Effector memory CD8-positive, alpha-beta T cell (primary cell): ENCODE results near the gene ALX3.

Source experiments
- ATAC-seq: fragments of 150-1000 bp; cut with Tn5 transposase; replicated peaks from 2 replicates; pipeline ENCODE4 v1.10.0; 2021; ENCODE audit warnings: mild to moderate bottlenecking, moderate library complexity
- DNase-seq, 3 experiments: peaks; one replicate each; pipeline ENCODE4 v3.0.0; 2021
- H3K27ac Mint-ChIP-seq, 2 donors: one replicate each; pipeline ENCODE4 v1.8.0; 2022; ENCODE audit warnings: mild to moderate bottlenecking in 2 of 2, mixed read lengths in 2 of 2, moderate library complexity in 2 of 2
- H3K27me3 Mint-ChIP-seq, 2 donors: one replicate each; pipeline ENCODE4 v1.8.0; 2022; ENCODE audit warnings: mixed read lengths in 2 of 2
- H3K36me3 Mint-ChIP-seq: one replicate; pipeline ENCODE4 v1.8.0; 2022; ENCODE audit warnings: mild to moderate bottlenecking, moderate library complexity, mixed read lengths; ENCODE audit not compliant: insufficient read depth
- H3K4me1 Mint-ChIP-seq, 2 donors: one replicate each; pipeline ENCODE4 v1.8.0; 2022; ENCODE audit warnings: low read depth in 2 of 2, mixed read lengths in 2 of 2
- H3K4me3 Mint-ChIP-seq, 2 donors: one replicate each; pipeline ENCODE4 v1.8.0; 2022; ENCODE audit warnings: mild to moderate bottlenecking in 2 of 2, mixed read lengths in 2 of 2, moderate library complexity in 2 of 2
- H3K9me3 Mint-ChIP-seq, 2 donors: one replicate each; pipeline ENCODE4 v1.8.0; 2022; ENCODE audit warnings: mixed read lengths in 2 of 2

ALX3 gene

DNA sequence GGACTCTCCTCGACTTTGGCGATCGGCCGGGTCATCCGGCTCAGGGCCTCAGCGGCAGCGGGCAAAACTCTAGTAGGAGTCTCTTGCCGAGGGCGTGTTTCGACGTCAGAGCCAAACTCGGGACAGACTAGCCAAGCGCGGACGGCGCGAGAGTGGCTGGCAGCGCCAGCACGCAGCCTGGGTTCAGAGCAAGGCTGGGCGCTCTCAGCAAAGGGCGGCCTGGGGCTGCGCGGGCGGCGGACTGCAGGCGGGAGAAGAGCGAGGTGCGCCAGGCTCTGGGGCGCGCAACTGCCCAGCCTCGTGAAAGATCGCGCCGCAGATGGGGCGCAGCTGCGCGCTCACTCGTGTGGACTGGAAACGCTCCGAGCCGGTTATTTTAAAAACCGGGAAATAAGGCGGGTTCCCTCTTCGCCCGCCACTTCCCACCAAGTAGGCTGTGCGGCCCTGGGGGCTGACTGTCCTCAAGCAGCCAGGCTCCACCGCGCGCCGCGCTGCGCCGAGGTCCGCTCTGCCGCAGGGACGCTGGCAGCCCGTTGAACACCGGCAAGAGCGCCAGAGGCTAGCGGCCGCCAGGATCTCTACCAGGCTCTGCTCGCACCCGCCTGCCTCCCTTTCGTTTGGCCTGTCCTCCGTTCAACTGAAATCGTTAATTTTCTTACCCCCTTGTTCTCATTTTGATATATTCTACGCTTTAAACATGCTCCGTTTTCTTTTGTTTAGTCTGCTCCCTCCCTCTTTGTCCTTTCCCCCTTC, 2.4 kb downstream of the ALX3 start:
- peak; percentile 16 for ATAC-seq
- peaks cover 52 to 85% of the 10 kb centered on the region in 2 donors for H3K27me3 Mint-ChIP-seq
- peak overlapping the region; percentile 70 to 76 for H3K4me3 Mint-ChIP-seq
- peaks cover 3% of the 10 kb centered on the region for H3K36me3 Mint-ChIP-seq
- no peaks in the 10 kb centered on the region for H3K9me3 Mint-ChIP-seq
- H3K4me1 Mint-ChIP-seq: peaks cover 7 to 11% of the 10 kb centered on the region in 2 donors
- DNase-seq: no peak
- H3K27ac Mint-ChIP-seq: no peak overlapping the region

DNA sequence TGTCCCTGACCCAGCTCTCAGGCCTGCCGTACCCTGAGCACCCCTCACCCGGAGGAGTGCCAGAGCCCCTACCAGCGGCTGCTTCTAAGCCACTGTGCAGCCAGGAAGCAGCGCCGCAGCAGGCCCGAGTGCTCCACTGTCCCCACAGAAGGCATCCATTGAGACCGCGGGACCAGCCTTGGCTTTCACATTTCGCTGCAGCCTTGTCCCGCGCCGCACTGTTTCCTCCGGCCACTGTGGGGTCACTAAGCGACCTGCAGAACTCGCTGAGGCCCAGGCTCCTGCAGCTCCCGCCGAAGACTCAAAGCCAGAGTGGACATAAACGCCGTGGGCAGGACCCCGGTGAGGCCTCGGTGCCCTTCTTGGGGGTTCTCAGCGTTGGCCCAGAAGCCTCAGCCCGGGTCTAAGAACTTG, 3.0 kb downstream of the ALX3 start:
- Mint-ChIP-seq H3K36me3 (peaks cover 3% of the 10 kb centered on the region), H3K4me3 (peak overlapping the region; percentile 37 to 70), H3K27ac (no peak overlapping the region), H3K4me1 (peaks cover 7 to 11% of the 10 kb centered on the region in 2 donors), H3K27me3 (peaks cover 46 to 79% of the 10 kb centered on the region in 2 donors), H3K9me3 (no peaks in the 10 kb centered on the region)
- peak in 1 of 3 experiments; percentile 8 for DNase-seq
- no peak for ATAC-seq

DNA sequence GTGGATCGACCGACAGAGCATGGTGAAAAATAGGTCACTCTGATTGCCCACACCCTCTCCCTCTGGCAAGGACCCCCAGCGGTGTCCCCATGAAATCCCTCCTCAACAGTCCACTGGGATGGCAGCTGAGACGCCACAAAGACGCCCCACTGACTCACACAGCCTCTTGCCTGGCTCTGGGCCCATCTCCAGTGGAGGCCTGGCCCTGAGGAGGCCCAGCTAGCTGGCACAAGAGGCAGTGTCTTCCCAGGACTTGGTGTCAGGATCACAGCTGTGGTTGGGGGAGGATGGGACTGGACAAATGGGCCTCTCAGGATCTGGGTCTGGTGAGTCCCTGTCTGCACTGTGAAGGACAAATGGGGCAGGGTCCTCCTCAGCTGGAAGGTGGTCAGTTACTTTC, 4.6 kb downstream of the ALX3 start:
- Mint-ChIP-seq H3K27me3 (peaks cover 30 to 63% of the 10 kb centered on the region in 2 donors), H3K4me1 (peaks cover 7 to 10% of the 10 kb centered on the region in 2 donors), H3K9me3 (no peaks in the 10 kb centered on the region), H3K27ac (no peak overlapping the region), H3K4me3 (no peak overlapping the region), H3K36me3 (peaks cover 3% of the 10 kb centered on the region)
- DNase-seq (no peak), ATAC-seq (no peak)

DNA sequence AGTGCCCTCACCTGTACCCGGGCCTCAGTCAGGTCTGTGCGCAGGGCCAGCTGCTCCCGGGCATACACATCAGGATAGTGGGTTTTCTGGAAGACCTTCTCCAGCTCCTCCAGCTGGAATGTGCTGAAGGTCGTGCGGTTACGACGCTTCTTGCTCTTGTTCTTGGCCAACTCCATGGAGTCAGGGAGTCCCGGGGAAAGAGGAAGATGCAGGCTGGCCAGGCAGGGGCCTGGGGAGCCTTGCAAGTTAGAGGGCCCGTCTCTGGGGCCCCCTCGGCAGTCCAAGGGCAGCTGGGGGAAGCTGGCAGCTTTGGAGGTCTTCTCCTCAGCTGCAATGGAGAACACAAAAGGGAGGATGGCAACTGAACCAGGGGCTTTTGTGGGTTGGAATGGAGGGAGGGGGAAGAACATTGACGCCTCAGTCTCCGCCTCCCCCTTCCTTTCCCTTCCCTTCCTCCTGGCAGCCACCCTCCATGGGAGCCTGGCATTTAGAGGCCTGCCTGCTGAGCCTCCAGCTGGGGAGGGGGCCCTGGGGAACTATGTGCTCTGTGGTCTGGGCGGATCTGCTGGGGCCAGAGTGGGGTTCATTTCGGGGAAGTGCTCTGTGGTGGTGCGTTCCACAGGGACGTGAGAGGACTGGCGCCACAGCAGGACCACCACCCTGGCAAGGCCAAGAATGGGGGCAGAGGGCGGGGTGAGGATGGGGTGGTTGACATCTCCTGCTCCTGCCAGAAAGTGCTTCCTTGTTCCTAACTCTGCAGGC, 5.7 kb downstream of the ALX3 start:
- ATAC-seq (no peak), DNase-seq (no peak)
- Mint-ChIP-seq H3K36me3 (no peaks in the 10 kb centered on the region), H3K4me1 (peaks cover 11 to 12% of the 10 kb centered on the region in 2 donors), H3K27ac (no peak overlapping the region), H3K4me3 (no peak overlapping the region), H3K9me3 (no peaks in the 10 kb centered on the region), H3K27me3 (peaks cover 28 to 53% of the 10 kb centered on the region in 2 donors)

DNA sequence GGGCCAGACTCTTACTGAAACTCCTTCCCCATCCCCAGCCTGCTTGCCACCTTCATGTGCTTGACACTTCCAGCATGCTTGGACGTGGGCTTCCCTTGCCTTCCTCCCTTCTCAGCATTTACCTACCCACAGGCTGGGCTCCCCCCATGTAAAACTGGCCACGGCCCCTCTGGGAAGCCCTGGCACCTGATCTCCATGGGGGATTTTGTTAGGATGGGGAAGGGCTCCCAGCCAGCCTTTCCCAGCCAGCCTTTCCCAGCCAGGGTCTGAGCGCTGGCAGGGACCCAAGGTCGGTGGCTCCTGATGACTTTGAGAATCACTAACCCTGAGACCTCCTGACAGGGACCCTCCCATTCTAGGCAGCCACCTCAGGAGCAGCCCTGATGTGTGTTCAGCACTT, 6.7 kb downstream of the ALX3 start:
- Mint-ChIP-seq H3K27ac (no peak overlapping the region), H3K9me3 (no peaks in the 10 kb centered on the region), H3K4me1 (peaks cover 10 to 11% of the 10 kb centered on the region in 2 donors), H3K36me3 (no peaks in the 10 kb centered on the region), H3K4me3 (no peak overlapping the region), H3K27me3 (peaks cover 26 to 43% of the 10 kb centered on the region in 2 donors)
- DNase-seq: no peak
- ATAC-seq: no peak

DNA sequence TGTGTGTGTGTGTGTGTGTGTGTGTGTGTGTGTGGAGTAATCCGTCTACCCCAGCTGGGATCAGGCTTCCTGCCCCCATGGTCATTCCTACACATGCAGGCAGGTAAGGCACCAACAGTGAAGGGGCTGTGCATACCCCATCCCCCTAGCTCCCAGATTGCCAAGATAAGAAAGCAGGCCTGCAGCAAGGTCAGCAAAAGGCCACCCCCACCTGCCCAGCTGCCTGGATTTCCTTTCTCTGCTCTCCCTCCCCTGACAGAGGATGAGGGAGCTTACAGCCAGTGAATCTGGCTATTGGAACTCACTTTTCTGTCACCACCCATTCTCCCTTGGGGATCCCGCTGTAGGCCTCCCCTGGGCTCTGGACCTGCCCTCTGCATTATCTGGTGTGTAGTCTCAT, 7.9 kb downstream of the ALX3 start:
- no peak overlapping the region for H3K4me3 Mint-ChIP-seq
- H3K27ac Mint-ChIP-seq: no peak overlapping the region
- H3K4me1 Mint-ChIP-seq: peaks cover 2 to 8% of the 10 kb centered on the region in 2 donors
- no peak for ATAC-seq
- peaks cover under 1% of the 10 kb centered on the region for H3K36me3 Mint-ChIP-seq
- H3K9me3 Mint-ChIP-seq: no peaks in the 10 kb centered on the region
- DNase-seq: no peak
- H3K27me3 Mint-ChIP-seq: peaks cover 15 to 32% of the 10 kb centered on the region in 2 donors

DNA sequence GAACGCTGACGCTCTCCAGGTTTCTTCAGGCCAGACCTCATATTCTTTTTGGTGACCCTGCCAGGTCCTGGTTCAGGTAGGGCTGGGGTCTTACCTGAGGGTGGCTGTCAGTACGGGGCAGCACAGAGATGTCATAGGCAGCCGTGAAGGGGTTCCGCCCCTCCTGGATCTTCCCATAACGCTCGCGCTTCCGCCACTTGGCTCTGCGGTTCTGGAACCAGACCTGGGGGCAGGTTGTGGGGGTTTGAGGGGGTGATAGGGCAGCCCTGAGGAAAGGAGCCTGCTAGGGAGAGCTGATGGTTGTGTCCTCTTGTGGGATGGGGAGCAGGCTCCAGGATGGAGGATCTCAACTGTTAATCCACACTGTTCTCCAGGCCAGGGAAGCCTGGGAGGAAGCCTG, 9.1 kb downstream of the ALX3 start:
- peaks cover 4 to 19% of the 10 kb centered on the region in 2 donors for H3K27me3 Mint-ChIP-seq
- no peak for ATAC-seq
- no peaks in the 10 kb centered on the region for H3K9me3 Mint-ChIP-seq
- H3K36me3 Mint-ChIP-seq: peaks cover 11% of the 10 kb centered on the region
- peak overlapping the region in 1 of 2 donors; percentile 27 for H3K27ac Mint-ChIP-seq
- no peak overlapping the region for H3K4me3 Mint-ChIP-seq
- peaks cover 2 to 10% of the 10 kb centered on the region in 2 donors for H3K4me1 Mint-ChIP-seq
- DNase-seq: no peak

DNA sequence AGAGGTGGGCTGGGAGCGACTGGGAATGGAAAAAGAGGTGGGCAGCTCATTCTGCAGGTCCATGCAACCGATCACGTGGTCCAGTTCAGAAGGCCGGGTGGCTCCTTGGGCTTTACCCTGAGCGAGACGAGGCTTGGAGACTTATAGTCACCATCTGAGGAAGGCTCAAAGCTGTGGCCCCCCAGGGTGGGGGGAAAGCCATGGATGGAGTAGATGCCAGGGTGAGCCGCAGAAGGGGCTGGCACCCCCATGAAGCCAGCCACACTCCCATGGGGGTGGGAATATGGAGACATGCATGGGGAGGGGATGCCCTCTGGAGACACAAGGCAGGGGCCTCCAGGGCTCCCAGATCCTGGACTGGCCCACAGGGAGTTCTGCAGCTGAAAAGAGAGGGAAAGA, 9.8 kb downstream of the ALX3 start:
- no peak for ATAC-seq
- H3K4me3 Mint-ChIP-seq: no peak overlapping the region
- peaks cover 2 to 10% of the 10 kb centered on the region in 2 donors for H3K4me1 Mint-ChIP-seq

DNA sequence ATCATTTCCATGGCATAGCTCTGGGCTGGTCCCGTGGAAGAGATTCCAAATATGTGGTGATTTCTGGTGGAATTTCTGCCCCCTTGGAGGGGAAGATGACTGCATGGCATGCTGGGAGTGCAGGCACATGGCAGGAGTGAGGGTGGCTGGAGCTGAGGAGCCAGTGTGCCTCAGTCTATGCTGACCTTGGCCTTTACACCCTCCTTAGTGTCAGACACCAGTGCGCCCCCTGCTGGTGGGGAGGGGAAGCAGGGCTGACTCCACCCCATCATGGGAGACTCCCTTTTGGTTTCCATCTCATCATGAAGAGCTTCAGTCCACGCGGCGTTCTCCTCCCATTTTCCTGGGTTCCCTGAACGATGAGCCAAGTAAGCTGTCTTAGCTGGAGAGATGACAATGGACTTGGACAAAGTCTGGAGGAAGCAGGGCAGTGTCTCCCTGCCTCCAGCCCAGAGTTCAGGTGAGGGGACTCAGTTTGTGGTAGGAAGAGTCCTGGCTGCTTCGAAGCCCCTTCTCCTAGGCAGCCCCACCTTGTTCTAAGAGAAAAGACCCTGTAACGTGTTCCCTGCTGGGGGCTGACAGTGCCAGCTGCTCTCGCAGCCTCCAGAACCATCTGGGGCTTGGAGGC, 10.3 kb downstream of the ALX3 start:
- Mint-ChIP-seq H3K9me3 (no peaks in the 10 kb centered on the region), H3K4me1 (peaks cover 2 to 10% of the 10 kb centered on the region in 2 donors), H3K27me3 (peaks cover 0 to 7% of the 10 kb centered on the region in 2 donors), H3K4me3 (no peak overlapping the region), H3K27ac (peak overlapping the region; percentile 42 to 80), H3K36me3 (peaks cover 18% of the 10 kb centered on the region)
- ATAC-seq (peak; percentile 82), DNase-seq (peak; percentile 68 to 74 (median 72))

More for the DNA sequence above, 9.8 kb downstream of the ALX3 start:
- DNase-seq: no peak
- Mint-ChIP-seq H3K36me3 (peaks cover 13% of the 10 kb centered on the region), H3K9me3 (no peaks in the 10 kb centered on the region), H3K27ac (peak overlapping the region in 1 of 2 donors; percentile 80), H3K27me3 (peaks cover 0 to 12% of the 10 kb centered on the region in 2 donors)

DNA sequence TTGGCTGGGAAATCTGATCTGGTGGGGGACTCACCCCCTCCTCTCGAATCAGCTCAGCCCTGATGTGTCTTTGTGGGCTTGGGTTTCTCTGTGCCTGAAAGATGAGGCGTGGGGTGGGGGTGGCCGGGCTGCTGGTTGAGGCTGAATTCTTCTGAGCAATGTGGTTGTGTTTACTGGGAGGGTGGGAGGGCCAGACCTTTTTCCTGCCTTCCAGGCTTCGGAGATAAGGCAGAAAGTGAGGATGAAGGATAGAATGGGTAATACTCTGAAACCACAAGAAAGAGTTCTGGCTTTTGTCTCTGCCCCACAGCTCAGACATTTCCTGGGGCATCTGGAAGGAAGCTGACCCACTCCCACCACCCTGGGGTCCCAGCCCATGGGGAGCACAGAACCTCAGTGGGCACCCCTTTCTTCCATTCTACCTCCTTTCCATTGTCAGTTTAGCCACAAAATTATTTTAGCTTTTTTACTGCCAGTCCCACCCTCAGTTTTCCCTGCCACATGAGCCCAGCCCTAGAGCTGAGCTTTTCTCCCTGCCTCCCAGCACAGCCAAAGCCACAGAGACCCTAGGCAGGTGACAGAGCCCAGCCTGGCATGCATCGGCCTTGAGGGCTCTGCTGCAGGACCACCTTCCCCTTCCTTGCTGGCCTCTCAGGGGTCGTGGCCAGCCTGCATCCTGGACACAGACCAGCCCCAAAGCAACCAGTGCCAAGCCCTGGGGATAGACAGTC, 11.2 kb downstream of the ALX3 start:
- peak overlapping the region in 1 of 2 donors; percentile 80 for H3K27ac Mint-ChIP-seq
- H3K4me3 Mint-ChIP-seq: no peak overlapping the region
- H3K36me3 Mint-ChIP-seq: peaks cover 27% of the 10 kb centered on the region
- DNase-seq (no peak), ATAC-seq (no peak)
- H3K9me3 Mint-ChIP-seq: no peaks in the 10 kb centered on the region
- no peaks in the 10 kb centered on the region for H3K27me3 Mint-ChIP-seq
- H3K4me1 Mint-ChIP-seq: peaks cover 2 to 10% of the 10 kb centered on the region in 2 donors

DNA sequence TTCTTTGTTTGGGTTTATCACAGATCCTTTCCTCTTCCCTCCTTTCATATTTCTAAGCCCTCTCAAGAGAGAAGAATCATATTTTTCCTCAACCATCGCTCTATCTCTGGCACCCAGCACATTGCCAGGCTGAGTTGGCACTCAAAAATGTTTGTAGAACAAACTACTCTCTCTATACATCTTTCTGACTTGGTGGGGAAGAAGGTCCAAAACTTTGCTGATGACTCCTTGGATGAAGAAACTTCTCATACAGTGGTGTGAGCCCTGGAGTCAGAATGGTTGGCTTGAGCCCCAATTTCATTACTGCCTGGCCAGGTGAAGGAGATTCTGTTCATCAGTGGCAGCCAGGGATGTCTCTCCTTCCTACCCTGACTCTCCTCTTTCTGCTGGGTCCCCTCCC, 11.9 kb downstream of the ALX3 start:
- peaks cover 2 to 10% of the 10 kb centered on the region in 2 donors for H3K4me1 Mint-ChIP-seq
- no peaks in the 10 kb centered on the region for H3K9me3 Mint-ChIP-seq
- ATAC-seq (no peak), DNase-seq (no peak)
- peaks cover 34% of the 10 kb centered on the region for H3K36me3 Mint-ChIP-seq
- H3K4me3 Mint-ChIP-seq: no peak overlapping the region
- no peaks in the 10 kb centered on the region for H3K27me3 Mint-ChIP-seq
- H3K27ac Mint-ChIP-seq: peak overlapping the region in 1 of 2 donors; percentile 20

DNA sequence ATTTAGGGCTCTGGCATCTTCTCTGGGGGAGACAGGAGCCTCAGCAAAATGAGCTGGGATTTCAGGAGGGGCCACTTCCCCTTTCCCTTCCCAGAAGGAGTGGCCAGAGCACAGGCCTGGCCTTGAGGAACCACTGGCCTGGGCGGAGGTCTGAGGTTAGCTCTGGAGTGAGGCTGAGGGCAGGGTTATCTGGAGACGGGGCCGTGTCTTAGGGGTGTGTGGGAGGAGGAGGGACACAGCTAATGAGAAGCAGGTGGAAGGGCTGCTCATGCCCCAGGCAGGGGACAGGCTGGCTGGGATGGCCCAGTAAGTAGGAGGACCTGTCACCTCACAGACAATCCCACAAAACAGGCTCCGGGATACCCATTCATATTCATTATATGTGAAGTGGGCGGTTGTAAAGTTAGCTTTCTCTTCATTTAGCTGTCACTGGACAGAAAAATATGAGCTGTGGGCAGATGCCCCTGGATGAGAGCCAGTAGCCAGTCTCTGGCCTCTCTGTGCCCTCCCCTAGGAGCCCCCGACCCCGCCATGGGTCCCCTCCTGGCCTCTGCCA, 12.4 kb downstream of the ALX3 start:
- Mint-ChIP-seq H3K27me3 (no peaks in the 10 kb centered on the region), H3K9me3 (no peaks in the 10 kb centered on the region), H3K27ac (peak overlapping the region in 1 of 2 donors; percentile 20), H3K4me1 (peaks cover 6 to 10% of the 10 kb centered on the region in 2 donors), H3K36me3 (peaks cover 38% of the 10 kb centered on the region), H3K4me3 (no peak overlapping the region)
- no peak for ATAC-seq
- DNase-seq: no peak

DNA sequence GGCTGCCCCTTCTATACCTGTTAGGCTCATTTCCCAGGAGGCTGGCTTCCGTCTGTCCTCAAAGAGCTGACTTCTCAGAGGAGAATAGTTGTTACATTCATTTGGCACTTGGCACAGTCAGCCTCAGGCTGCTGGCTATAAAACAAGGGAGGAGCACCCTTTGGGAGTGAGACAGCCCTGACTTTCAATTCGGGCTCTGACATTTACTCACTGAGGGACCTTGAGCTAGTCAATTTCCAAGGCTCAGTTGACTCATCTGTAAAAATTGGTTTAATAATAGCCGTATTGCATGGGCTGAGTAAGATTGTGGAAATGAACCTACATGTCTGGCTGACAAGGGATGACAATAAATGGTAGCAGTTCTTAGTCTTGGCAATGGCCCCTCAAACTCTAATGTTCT, 13.7 kb downstream of the ALX3 start:
- H3K4me1 Mint-ChIP-seq: peaks cover 7 to 10% of the 10 kb centered on the region in 2 donors
- ATAC-seq: no peak
- H3K4me3 Mint-ChIP-seq: no peak overlapping the region
- no peaks in the 10 kb centered on the region for H3K27me3 Mint-ChIP-seq
- H3K36me3 Mint-ChIP-seq: peaks cover 50% of the 10 kb centered on the region
- no peak overlapping the region for H3K27ac Mint-ChIP-seq
- DNase-seq: no peak
- no peaks in the 10 kb centered on the region for H3K9me3 Mint-ChIP-seq
